Stomach (tissue), 9 donors: ENCODE measurements around the gene ASIC2. TPM values are rescaled to one million over a fixed set of nuclear protein-coding genes. Genes with fewer than 3 reads are reported as not detected.

Experiments
- DNase-seq, 2 donors: peaks; one replicate each; pipeline versions ENCODE4 v3.0.0 to v3.0.0-alpha.2; 2013 to 2019
- H3K27ac ChIP-seq, 5 donors: fragments of 200-600 bp in 4 of 5; sonication (generic) in 4 of 5; one replicate each; pipeline ENCODE4 v1.5.1; 2013 to 2019; ENCODE audit warnings: mild to moderate bottlenecking in 1 of 5, moderate library complexity in 1 of 5
- H3K27me3 ChIP-seq, 3 donors: fragments of 200-600 bp; sonication (generic); one replicate each; pipeline ENCODE4 v1.5.1; 2017 to 2019; ENCODE audit warnings: mixed run types in 1 of 3
- H3K36me3 ChIP-seq, 4 donors: fragments of 200-600 bp; sonication (generic); 1 replicate in 3 of 4; 2 replicates in 1 of 4; pipeline ENCODE4 v1.5.1; 2016 to 2019
- H3K4me1 ChIP-seq, 4 donors: fragments of 200-600 bp; sonication (generic); one replicate each; pipeline ENCODE4 v1.5.1; 2016 to 2019
- H3K4me3 ChIP-seq, 4 donors: fragments of 200-600 bp; sonication (generic) in 3 of 4; one replicate each; pipeline ENCODE4 v1.5.1; 2016 to 2019; ENCODE audit warnings: mild to moderate bottlenecking in 1 of 4
- H3K9me3 ChIP-seq, 4 donors: fragments of 200-600 bp; sonication (generic); one replicate each; pipeline ENCODE4 v1.5.1; 2016 to 2019
- EP300 ChIP-seq: sonication (generic); formaldehyde crosslinking; IDR thresholded peaks from one replicate; pipeline ENCODE4 v1.6.1; 2017; ENCODE audit warnings: antibody characterized with exemption
- POLR2A ChIP-seq, 4 donors: fragments of 450-650 bp; IDR thresholded peaks; one replicate each; pipeline ENCODE4 v1.6.1; 2016; ENCODE audit warnings: antibody characterized with exemption in 4 of 4, control low read depth in 2 of 4, mild to moderate bottlenecking in 1 of 4, moderate library complexity in 1 of 4
- POLR2AphosphoS5 ChIP-seq, 3 donors: sonication (generic); formaldehyde crosslinking; IDR thresholded peaks; one replicate each; pipeline ENCODE4 v1.6.1; 2016; ENCODE audit warnings: antibody characterized with exemption in 3 of 3
- WGBS, 5 donors: extraction: QIAGEN DNeasy Blood & Tissue Kit in 3 of 5; methylation state at CpG; one replicate each; pipeline versions ENCODE4 v1.1.5 to v1.1.7; 2013 to 2018; 5-methylcytosine and 5-hydroxymethylcytosine counted together
- intact Hi-C: fragments of 100-400 bp; cut with DNase I; formaldehyde crosslinking; loops from one replicate; pipeline ENCODE4 v1.15.1; 2023; ENCODE audit warnings: low total_unique reads
- polyA plus RNA-seq, 3 donors: library from polyadenylated mRNA; stranded (reverse); fragments of 200-250 nt; gene quantifications; one replicate each; pipeline ENCODE4 v1.2.3, GENCODE V29; 2013
- total RNA-seq, 5 donors: library from RNA; depleted of rRNA; stranded (reverse); fragments of >200 nt; gene quantifications; one replicate each; pipeline versions ENCODE4 v1.1.0 to v1.2.3, GENCODE V29; 2014 to 2016
- TF ChIP-seq, protein P1 (sequence below), 7 experiments: fragments of 450-650 bp in 4 of 7; fragments of 200-600 bp in 3 of 7; sonication (generic) in 3 of 7; IDR thresholded peaks; one replicate each; pipeline ENCODE4 v1.5.1; 2016 to 2019; ENCODE audit warnings: antibody characterized with exemption in 7 of 7, control low read depth in 2 of 7, mild to moderate bottlenecking in 1 of 7
- donor health status: healthy with polysubstance abuse.
- donor health status: Bipolar disorder and iron deficiency.
- donor health status: healthy.

ASIC2 gene
- total and polyA plus RNA-seq, 8 donors = 0.13 to 0.18 TPM; not detected in 6

DNA sequence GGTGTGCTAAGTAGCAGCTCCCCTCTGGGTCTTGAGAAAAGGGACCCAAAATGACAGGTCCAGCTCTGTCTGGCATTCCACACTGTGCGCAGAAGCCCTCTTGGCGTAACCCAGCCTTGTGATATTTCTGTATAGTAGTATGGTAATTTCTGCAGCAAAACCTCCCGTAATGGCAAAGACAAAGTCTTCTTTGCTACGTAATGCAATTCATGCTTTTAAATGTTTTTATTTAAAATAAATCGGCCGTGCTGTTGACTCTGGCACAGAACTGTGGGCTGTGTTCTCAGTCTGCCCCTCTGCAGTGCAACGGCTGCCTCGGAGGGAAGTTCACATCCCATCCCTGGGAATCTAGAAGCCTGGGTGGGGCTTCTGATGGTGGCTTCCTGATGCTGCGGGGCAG, 75.2 kb downstream of the ASIC2 start:
- TF ChIP-seq EP300 = no peak
- TF ChIP-seq POLR2A (IDR thresholded peaks at IDR 0.05) = no peak
- TF ChIP-seq, protein P1, sequence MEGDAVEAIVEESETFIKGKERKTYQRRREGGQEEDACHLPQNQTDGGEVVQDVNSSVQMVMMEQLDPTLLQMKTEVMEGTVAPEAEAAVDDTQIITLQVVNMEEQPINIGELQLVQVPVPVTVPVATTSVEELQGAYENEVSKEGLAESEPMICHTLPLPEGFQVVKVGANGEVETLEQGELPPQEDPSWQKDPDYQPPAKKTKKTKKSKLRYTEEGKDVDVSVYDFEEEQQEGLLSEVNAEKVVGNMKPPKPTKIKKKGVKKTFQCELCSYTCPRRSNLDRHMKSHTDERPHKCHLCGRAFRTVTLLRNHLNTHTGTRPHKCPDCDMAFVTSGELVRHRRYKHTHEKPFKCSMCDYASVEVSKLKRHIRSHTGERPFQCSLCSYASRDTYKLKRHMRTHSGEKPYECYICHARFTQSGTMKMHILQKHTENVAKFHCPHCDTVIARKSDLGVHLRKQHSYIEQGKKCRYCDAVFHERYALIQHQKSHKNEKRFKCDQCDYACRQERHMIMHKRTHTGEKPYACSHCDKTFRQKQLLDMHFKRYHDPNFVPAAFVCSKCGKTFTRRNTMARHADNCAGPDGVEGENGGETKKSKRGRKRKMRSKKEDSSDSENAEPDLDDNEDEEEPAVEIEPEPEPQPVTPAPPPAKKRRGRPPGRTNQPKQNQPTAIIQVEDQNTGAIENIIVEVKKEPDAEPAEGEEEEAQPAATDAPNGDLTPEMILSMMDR (IDR thresholded peaks at IDR 0.05) = no peak
- TF ChIP-seq POLR2AphosphoS5 (IDR thresholded peaks at IDR 0.05) = no peak
- no peaks in the 10 kb centered on the region for H3K4me1 ChIP-seq
- no peak overlapping the region for H3K27ac ChIP-seq
- intact Hi-C loops = no loop called here
- H3K4me3 ChIP-seq = no peak overlapping the region
- WGBS, 5 donors = 64 to 82% (median 77%) methylated on average over 9 of the region's 9 CpGs
- no peaks in the 10 kb centered on the region for H3K36me3 ChIP-seq
- H3K9me3 ChIP-seq = no peaks in the 10 kb centered on the region
- H3K27me3 ChIP-seq = peaks cover 0 to 35% (median 0%) of the 10 kb centered on the region in 3 donors
- DNase-seq = no peak

DNA sequence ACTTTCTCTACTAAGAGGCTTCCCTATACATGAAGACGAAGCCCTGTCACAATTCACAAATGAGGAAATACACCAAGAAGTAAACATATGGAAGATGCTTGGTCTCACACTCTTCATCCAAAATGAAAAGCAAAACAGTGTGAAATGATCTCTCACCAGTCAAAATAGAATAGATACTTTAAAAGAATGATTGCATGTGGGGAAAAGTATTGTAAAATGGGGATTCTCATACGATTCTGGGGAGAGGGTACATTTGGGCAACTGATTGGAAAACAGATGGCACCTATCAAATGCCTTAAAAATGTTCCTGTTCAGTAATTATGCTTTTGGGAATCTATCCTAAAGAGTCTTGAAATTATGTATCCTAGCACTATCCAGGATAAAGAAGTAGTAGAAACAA, 78.1 kb downstream of the ASIC2 start:
- DNase-seq = no peak
- no peak overlapping the region for H3K4me3 ChIP-seq
- peaks cover 0 to 54% (median 7%) of the 10 kb centered on the region in 3 donors for H3K27me3 ChIP-seq
- peaks cover 0 to 4% (median 0%) of the 10 kb centered on the region in 4 donors for H3K9me3 ChIP-seq
- H3K36me3 ChIP-seq = no peaks in the 10 kb centered on the region
- no peak overlapping the region for H3K27ac ChIP-seq
- no peaks in the 10 kb centered on the region for H3K4me1 ChIP-seq
- 67 to 72% (median 70%) methylated on average over 2 of the region's 2 CpGs for WGBS, 5 donors
- TF ChIP-seq, protein P1 (IDR thresholded peaks at IDR 0.05) = no peak
- TF ChIP-seq POLR2A (IDR thresholded peaks at IDR 0.05) (no peak), POLR2AphosphoS5 (IDR thresholded peaks at IDR 0.05) (no peak), EP300 (no peak)
- intact Hi-C loops = no loop called here

DNA sequence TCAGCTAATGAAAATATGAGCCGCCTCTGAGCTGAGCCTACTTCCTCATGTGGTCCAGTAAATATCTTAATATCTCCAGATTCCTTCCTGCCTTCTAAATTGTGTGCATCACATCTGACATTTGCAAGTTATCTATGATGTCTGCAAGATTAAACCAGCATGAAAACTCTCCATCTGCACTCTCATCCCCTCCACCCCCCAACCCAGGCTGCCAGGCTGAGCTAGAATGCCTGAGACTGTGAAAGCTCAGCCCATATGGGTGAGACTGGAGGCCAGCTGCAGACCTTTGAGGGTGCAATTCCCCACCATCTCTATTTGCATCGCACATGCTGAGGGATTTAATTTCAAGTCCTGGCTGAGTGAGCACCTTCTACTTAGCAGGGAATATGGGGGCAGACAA, 82.8 kb downstream of the ASIC2 start:
- WGBS, 5 donors = 66 to 81% (median 77%) methylated on average over 2 of the region's 2 CpGs
- no peak for DNase-seq
- H3K4me3 ChIP-seq = no peak overlapping the region

DNA sequence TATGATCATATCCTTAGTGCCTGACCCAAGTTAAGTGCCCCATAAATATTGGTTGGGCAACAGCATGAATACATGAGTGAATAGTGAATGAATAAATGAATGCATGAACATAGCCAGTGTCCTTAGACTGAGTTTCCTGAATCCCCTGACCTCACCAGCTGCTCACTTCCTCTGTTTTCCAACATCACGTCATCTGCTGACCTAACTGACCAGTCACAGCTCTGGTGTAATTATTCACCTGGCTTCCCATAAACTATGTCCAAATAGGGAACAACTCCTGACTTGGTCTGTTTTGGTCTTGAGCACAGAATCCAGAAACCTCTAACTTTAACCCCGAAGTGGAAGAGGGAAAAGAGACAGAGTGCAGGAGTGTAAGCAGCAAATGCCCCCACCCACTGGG, 83.4 kb downstream of the ASIC2 start:
- no peaks in the 10 kb centered on the region for H3K4me1 ChIP-seq
- H3K4me3 ChIP-seq = no peak overlapping the region
- intact Hi-C loops = no loop called here
- 15 to 45% (median 25%) methylated on average over 2 of the region's 2 CpGs for WGBS, 5 donors
- DNase-seq = peak in 1 of 2 donors; percentile 12
- H3K27me3 ChIP-seq = peaks cover 0 to 51% (median 7%) of the 10 kb centered on the region in 3 donors
- TF ChIP-seq EP300 (no peak), POLR2A (IDR thresholded peaks at IDR 0.05) (no peak), POLR2AphosphoS5 (IDR thresholded peaks at IDR 0.05) (no peak)
- TF ChIP-seq, protein P1 (IDR thresholded peaks at IDR 0.05) = no peak
- no peak overlapping the region for H3K27ac ChIP-seq
- peaks cover 0 to 4% (median 0%) of the 10 kb centered on the region in 4 donors for H3K9me3 ChIP-seq
- no peaks in the 10 kb centered on the region for H3K36me3 ChIP-seq

More for the DNA sequence above, 82.8 kb downstream of the ASIC2 start:
- Histone ChIP-seq H3K36me3 (no peaks in the 10 kb centered on the region), H3K27me3 (peaks cover 0 to 49% (median 7%) of the 10 kb centered on the region in 3 donors), H3K9me3 (peaks cover 0 to 4% (median 0%) of the 10 kb centered on the region in 4 donors), H3K27ac (no peak overlapping the region), H3K4me1 (no peaks in the 10 kb centered on the region)
- TF ChIP-seq EP300 (no peak), POLR2AphosphoS5 (IDR thresholded peaks at IDR 0.05) (no peak), POLR2A (IDR thresholded peaks at IDR 0.05) (no peak)
- TF ChIP-seq, protein P1 (IDR thresholded peaks at IDR 0.05) = no peak
- intact Hi-C loops = no loop called here
